ENCODE measurements around the gene SPINK4.

Gene SPINK4

GRCh38 chr9:33270146-33270545 lies 30.2 kb downstream of the SPINK4 start:
- peaks cover 44 to 56% of the 10 kb centered on the region in 2 donors for H3K36me3 ChIP-seq (ENCODE audit: control insufficient read depth in 2 of 2, insufficient read depth in 2 of 2, low read length in 2 of 2)
- H3K27me3 ChIP-seq (ENCODE audit: control insufficient read depth in 2 of 2, insufficient read depth in 2 of 2, low read length in 2 of 2): no peaks in the 10 kb centered on the region
- H3K9ac ChIP-seq (ENCODE audit: low read depth in 1 of 2, low read length in 2 of 2): no peak overlapping the region
- no peak overlapping the region for H3K4me3 ChIP-seq (ENCODE audit: low read length in 2 of 2)
- no peak overlapping the region for H3K27ac ChIP-seq (ENCODE audit: low read depth in 2 of 2, low read length in 2 of 2)
- H3K9me3 ChIP-seq (ENCODE audit: control insufficient read depth in 2 of 2, low read length in 2 of 2): no peaks in the 10 kb centered on the region
- H3K4me1 ChIP-seq (ENCODE audit: control insufficient read depth in 2 of 2, insufficient read depth in 2 of 2, low read length in 2 of 2): peaks cover 16 to 20% of the 10 kb centered on the region in 2 donors

- peaks cover 52 to 74% of the 10 kb centered on the region in 2 donors for H3K36me3 ChIP-seq (ENCODE audit: control insufficient read depth in 2 of 2, insufficient read depth in 2 of 2, low read length in 2 of 2)
- peaks cover 9 to 13% of the 10 kb centered on the region in 2 donors for H3K4me1 ChIP-seq (ENCODE audit: control insufficient read depth in 2 of 2, insufficient read depth in 2 of 2, low read length in 2 of 2)
- peak overlapping the region; percentile 65 to 77 for H3K27ac ChIP-seq (ENCODE audit: low read depth in 2 of 2, low read length in 2 of 2)
- H3K27me3 ChIP-seq (ENCODE audit: control insufficient read depth in 2 of 2, insufficient read depth in 2 of 2, low read length in 2 of 2): no peaks in the 10 kb centered on the region
- H3K9me3 ChIP-seq (ENCODE audit: control insufficient read depth in 2 of 2, low read length in 2 of 2): no peaks in the 10 kb centered on the region
- peak overlapping the region in 1 of 2 donors; percentile 29 for H3K9ac ChIP-seq (ENCODE audit: low read depth in 1 of 2, low read length in 2 of 2)
- peak overlapping the region in 1 of 2 donors; percentile 35 for H3K4me3 ChIP-seq (ENCODE audit: low read length in 2 of 2)
Observed at GRCh38 chr9:33272061-33272460, 32.1 kb downstream of the SPINK4 start.

GRCh38 chr9:33273266-33273971 lies 33.5 kb downstream of the SPINK4 start:
- no peak overlapping the region for H3K9ac ChIP-seq (ENCODE audit: low read depth in 1 of 2, low read length in 2 of 2)
- no peak overlapping the region for H3K27ac ChIP-seq (ENCODE audit: low read depth in 2 of 2, low read length in 2 of 2)
- no peak overlapping the region for H3K4me3 ChIP-seq (ENCODE audit: low read length in 2 of 2)
- no peaks in the 10 kb centered on the region for H3K9me3 ChIP-seq (ENCODE audit: control insufficient read depth in 2 of 2, low read length in 2 of 2)
- H3K4me1 ChIP-seq (ENCODE audit: control insufficient read depth in 2 of 2, insufficient read depth in 2 of 2, low read length in 2 of 2): peaks cover 9 to 13% of the 10 kb centered on the region in 2 donors
- peaks cover 51 to 77% of the 10 kb centered on the region in 2 donors for H3K36me3 ChIP-seq (ENCODE audit: control insufficient read depth in 2 of 2, insufficient read depth in 2 of 2, low read length in 2 of 2)
- H3K27me3 ChIP-seq (ENCODE audit: control insufficient read depth in 2 of 2, insufficient read depth in 2 of 2, low read length in 2 of 2): no peaks in the 10 kb centered on the region

GRCh38 chr9:33273972-33274328 lies 34.0 kb downstream of the SPINK4 start:
- H3K4me1 ChIP-seq (ENCODE audit: control insufficient read depth in 2 of 2, insufficient read depth in 2 of 2, low read length in 2 of 2): peaks cover 9 to 13% of the 10 kb centered on the region in 2 donors
- H3K27ac ChIP-seq (ENCODE audit: low read depth in 2 of 2, low read length in 2 of 2): no peak overlapping the region
- H3K4me3 ChIP-seq (ENCODE audit: low read length in 2 of 2): no peak overlapping the region
- H3K27me3 ChIP-seq (ENCODE audit: control insufficient read depth in 2 of 2, insufficient read depth in 2 of 2, low read length in 2 of 2): no peaks in the 10 kb centered on the region
- no peak overlapping the region for H3K9ac ChIP-seq (ENCODE audit: low read depth in 1 of 2, low read length in 2 of 2)
- H3K36me3 ChIP-seq (ENCODE audit: control insufficient read depth in 2 of 2, insufficient read depth in 2 of 2, low read length in 2 of 2): peaks cover 50 to 77% of the 10 kb centered on the region in 2 donors
- no peaks in the 10 kb centered on the region for H3K9me3 ChIP-seq (ENCODE audit: control insufficient read depth in 2 of 2, low read length in 2 of 2)

- Histone ChIP-seq H3K9me3 (ENCODE audit: control insufficient read depth in 2 of 2, low read length in 2 of 2) (no peaks in the 10 kb centered on the region), H3K36me3 (ENCODE audit: control insufficient read depth in 2 of 2, insufficient read depth in 2 of 2, low read length in 2 of 2) (peaks cover 57 to 79% of the 10 kb centered on the region in 2 donors), H3K4me1 (ENCODE audit: control insufficient read depth in 2 of 2, insufficient read depth in 2 of 2, low read length in 2 of 2) (peaks cover 0 to 3% of the 10 kb centered on the region in 2 donors), H3K27ac (ENCODE audit: low read depth in 2 of 2, low read length in 2 of 2) (no peak overlapping the region), H3K9ac (ENCODE audit: low read depth in 1 of 2, low read length in 2 of 2) (no peak overlapping the region), H3K27me3 (ENCODE audit: control insufficient read depth in 2 of 2, insufficient read depth in 2 of 2, low read length in 2 of 2) (no peaks in the 10 kb centered on the region), H3K4me3 (ENCODE audit: low read length in 2 of 2) (no peak overlapping the region)
Observed at GRCh38 chr9:33277484-33277883, 37.5 kb downstream of the SPINK4 start.

- Histone ChIP-seq H3K9me3 (ENCODE audit: control insufficient read depth in 2 of 2, low read length in 2 of 2) (no peaks in the 10 kb centered on the region), H3K27ac (ENCODE audit: low read depth in 2 of 2, low read length in 2 of 2) (no peak overlapping the region), H3K4me1 (ENCODE audit: control insufficient read depth in 2 of 2, insufficient read depth in 2 of 2, low read length in 2 of 2) (peaks cover 4 to 15% of the 10 kb centered on the region in 2 donors), H3K36me3 (ENCODE audit: control insufficient read depth in 2 of 2, insufficient read depth in 2 of 2, low read length in 2 of 2) (peaks cover 17 to 20% of the 10 kb centered on the region in 2 donors), H3K27me3 (ENCODE audit: control insufficient read depth in 2 of 2, insufficient read depth in 2 of 2, low read length in 2 of 2) (no peaks in the 10 kb centered on the region), H3K9ac (ENCODE audit: low read depth in 1 of 2, low read length in 2 of 2) (no peak overlapping the region), H3K4me3 (ENCODE audit: low read length in 2 of 2) (no peak overlapping the region)
Observed at GRCh38 chr9:33285502-33285901, 45.5 kb downstream of the SPINK4 start.

- Histone ChIP-seq H3K9me3 (ENCODE audit: control insufficient read depth in 2 of 2, low read length in 2 of 2) (no peaks in the 10 kb centered on the region), H3K27me3 (ENCODE audit: control insufficient read depth in 2 of 2, insufficient read depth in 2 of 2, low read length in 2 of 2) (no peaks in the 10 kb centered on the region), H3K4me1 (ENCODE audit: control insufficient read depth in 2 of 2, insufficient read depth in 2 of 2, low read length in 2 of 2) (peaks cover 12 to 30% of the 10 kb centered on the region in 2 donors), H3K9ac (ENCODE audit: low read depth in 1 of 2, low read length in 2 of 2) (peak overlapping the region in 1 of 2 donors; percentile 27), H3K4me3 (ENCODE audit: low read length in 2 of 2) (no peak overlapping the region), H3K27ac (ENCODE audit: low read depth in 2 of 2, low read length in 2 of 2) (peak overlapping the region; percentile 44 to 61), H3K36me3 (ENCODE audit: control insufficient read depth in 2 of 2, insufficient read depth in 2 of 2, low read length in 2 of 2) (peaks cover 7 to 10% of the 10 kb centered on the region in 2 donors)
Observed at GRCh38 chr9:33287087-33287490, 47.1 kb downstream of the SPINK4 start.

- peaks cover 22 to 41% of the 10 kb centered on the region in 2 donors for H3K4me1 ChIP-seq (ENCODE audit: control insufficient read depth in 2 of 2, insufficient read depth in 2 of 2, low read length in 2 of 2)
- no peak overlapping the region for H3K9ac ChIP-seq (ENCODE audit: low read depth in 1 of 2, low read length in 2 of 2)
- no peak overlapping the region for H3K27ac ChIP-seq (ENCODE audit: low read depth in 2 of 2, low read length in 2 of 2)
Observed at GRCh38 chr9:33288235-33288634, 48.3 kb downstream of the SPINK4 start.

GRCh38 chr9:33288828-33289483 lies 49.0 kb downstream of the SPINK4 start:
- peaks cover 22 to 44% of the 10 kb centered on the region in 2 donors for H3K4me1 ChIP-seq (ENCODE audit: control insufficient read depth in 2 of 2, insufficient read depth in 2 of 2, low read length in 2 of 2)
- H3K9ac ChIP-seq (ENCODE audit: low read depth in 1 of 2, low read length in 2 of 2): peak overlapping the region in 1 of 2 donors; percentile 98
- H3K9me3 ChIP-seq (ENCODE audit: control insufficient read depth in 2 of 2, low read length in 2 of 2): no peaks in the 10 kb centered on the region
- no peaks in the 10 kb centered on the region for H3K27me3 ChIP-seq (ENCODE audit: control insufficient read depth in 2 of 2, insufficient read depth in 2 of 2, low read length in 2 of 2)
- no peak overlapping the region for H3K4me3 ChIP-seq (ENCODE audit: low read length in 2 of 2)
- peaks cover under 1 to 10% of the 10 kb centered on the region in 2 donors for H3K36me3 ChIP-seq (ENCODE audit: control insufficient read depth in 2 of 2, insufficient read depth in 2 of 2, low read length in 2 of 2)
- H3K27ac ChIP-seq (ENCODE audit: low read depth in 2 of 2, low read length in 2 of 2): peak overlapping the region; percentile 23 to 100

More at GRCh38 chr9:33288235-33288634, 48.3 kb downstream of the SPINK4 start:
- H3K27me3 ChIP-seq (ENCODE audit: control insufficient read depth in 2 of 2, insufficient read depth in 2 of 2, low read length in 2 of 2): no peaks in the 10 kb centered on the region
- peaks cover 3 to 8% of the 10 kb centered on the region in 2 donors for H3K36me3 ChIP-seq (ENCODE audit: control insufficient read depth in 2 of 2, insufficient read depth in 2 of 2, low read length in 2 of 2)
- no peak overlapping the region for H3K4me3 ChIP-seq (ENCODE audit: low read length in 2 of 2)
- H3K9me3 ChIP-seq (ENCODE audit: control insufficient read depth in 2 of 2, low read length in 2 of 2): no peaks in the 10 kb centered on the region

GRCh38 chr9:33289496-33289895 lies 49.5 kb downstream of the SPINK4 start:
- Histone ChIP-seq H3K4me1 (ENCODE audit: control insufficient read depth in 2 of 2, insufficient read depth in 2 of 2, low read length in 2 of 2) (peaks cover 23 to 44% of the 10 kb centered on the region in 2 donors), H3K9me3 (ENCODE audit: control insufficient read depth in 2 of 2, low read length in 2 of 2) (no peaks in the 10 kb centered on the region), H3K27me3 (ENCODE audit: control insufficient read depth in 2 of 2, insufficient read depth in 2 of 2, low read length in 2 of 2) (no peaks in the 10 kb centered on the region), H3K9ac (ENCODE audit: low read depth in 1 of 2, low read length in 2 of 2) (peak overlapping the region; percentile 72 to 98), H3K27ac (ENCODE audit: low read depth in 2 of 2, low read length in 2 of 2) (peak overlapping the region; percentile 100), H3K36me3 (ENCODE audit: control insufficient read depth in 2 of 2, insufficient read depth in 2 of 2, low read length in 2 of 2) (peaks cover 4 to 13% of the 10 kb centered on the region in 2 donors), H3K4me3 (ENCODE audit: low read length in 2 of 2) (peak overlapping the region; percentile 93 to 99)
